Nephron progenitor cell (in vitro differentiated cells): ENCODE data around the gene PCNT.

Source experiments
- DNase-seq: peaks from one replicate; pipeline ENCODE4 v3.0.0; 2021
- H3K27ac Mint-ChIP-seq: 2 replicates; pipeline ENCODE4 v1.8.0; 2021; ENCODE audit warnings: mild to moderate bottlenecking, moderate library complexity, mixed read lengths
- H3K27me3 Mint-ChIP-seq: 2 replicates; pipeline ENCODE4 v1.8.0; 2021; ENCODE audit warnings: mild to moderate bottlenecking, low read depth, mixed read lengths; ENCODE audit not compliant: poor library complexity
- H3K36me3 Mint-ChIP-seq: 2 replicates; pipeline ENCODE4 v1.8.0; 2021; ENCODE audit warnings: low read depth, mixed read lengths
- H3K4me1 Mint-ChIP-seq: 2 replicates; pipeline ENCODE4 v1.8.0; 2021; ENCODE audit warnings: mixed read lengths
- H3K4me3 Mint-ChIP-seq: 2 replicates; pipeline ENCODE4 v1.8.0; 2021; ENCODE audit warnings: mild to moderate bottlenecking, moderate library complexity, mixed read lengths
- H3K9me3 Mint-ChIP-seq: 2 replicates; pipeline ENCODE4 v1.8.0; 2021; ENCODE audit warnings: mild to moderate bottlenecking, moderate library complexity, mixed read lengths
- CTCF ChIP-seq: fragments of 200-600 bp; sonication (generic); IDR thresholded peaks from 2 replicates; pipeline ENCODE4 v1.5.0; 2021; ENCODE audit warnings: antibody characterized with exemption

The PCNT gene

GRCh38 chr21:46454634-46455390, 130.9 kb downstream of the PCNT start:
- peaks cover 19% of the 10 kb centered on the region for H3K9me3 Mint-ChIP-seq
- no peak overlapping the region for H3K27ac Mint-ChIP-seq
- peaks cover 26% of the 10 kb centered on the region for H3K4me1 Mint-ChIP-seq

GRCh38 chr21:46455575-46456385, 131.8 kb downstream of the PCNT start:
- Mint-ChIP-seq H3K4me3 (peak overlapping the region; percentile 59), H3K27me3 (no peaks in the 10 kb centered on the region), H3K36me3 (peaks cover 49% of the 10 kb centered on the region), H3K9me3 (peaks cover 10% of the 10 kb centered on the region), H3K27ac (no peak overlapping the region), H3K4me1 (peaks cover 30% of the 10 kb centered on the region)
- no peak for TF ChIP-seq CTCF
- DNase-seq, result no peak

More at GRCh38 chr21:46454634-46455390, 130.9 kb downstream of the PCNT start:
- Mint-ChIP-seq H3K27me3 (no peaks in the 10 kb centered on the region), H3K36me3 (peaks cover 59% of the 10 kb centered on the region), H3K4me3 (no peak overlapping the region)
- no peak for DNase-seq
- no peak for TF ChIP-seq CTCF

GRCh38 chr21:46456750-46457149, 132.8 kb downstream of the PCNT start:
- H3K9me3 Mint-ChIP-seq, result no peaks in the 10 kb centered on the region
- peak overlapping the region; percentile 59 for H3K4me3 Mint-ChIP-seq
- peaks cover 34% of the 10 kb centered on the region for H3K4me1 Mint-ChIP-seq
- TF ChIP-seq CTCF, result no peak
- no peak overlapping the region for H3K27ac Mint-ChIP-seq
- no peaks in the 10 kb centered on the region for H3K27me3 Mint-ChIP-seq
- peaks cover 39% of the 10 kb centered on the region for H3K36me3 Mint-ChIP-seq
- DNase-seq, result no peak

GRCh38 chr21:46457801-46458314, 133.9 kb downstream of the PCNT start:
- Mint-ChIP-seq H3K36me3 (peaks cover 30% of the 10 kb centered on the region), H3K4me1 (peaks cover 34% of the 10 kb centered on the region), H3K27me3 (no peaks in the 10 kb centered on the region), H3K4me3 (peak overlapping the region; percentile 89), H3K27ac (peak overlapping the region; percentile 99), H3K9me3 (no peaks in the 10 kb centered on the region)
- TF ChIP-seq CTCF, result no peak
- peak; percentile 64 for DNase-seq

GRCh38 chr21:46458315-46459023, 134.5 kb downstream of the PCNT start, which contains the start of gene DIP2A:
TSS of gene DIP2A (plus strand) at chr21:46458891. CDS start at chr21:46459132, 241 bp downstream.
- no peaks in the 10 kb centered on the region for H3K9me3 Mint-ChIP-seq
- peak; percentile 94 for DNase-seq
- peak within 1 kb of the TSS; percentile 89 for H3K4me3 Mint-ChIP-seq
- peaks cover 34% of the 10 kb centered on the region for H3K4me1 Mint-ChIP-seq
- H3K27me3 Mint-ChIP-seq, result no peaks in the 10 kb centered on the region
- TF ChIP-seq CTCF, result no peak
- peak within 1 kb of the TSS; percentile 99 for H3K27ac Mint-ChIP-seq
- peaks cover 30% of the 10 kb centered on the region for H3K36me3 Mint-ChIP-seq
